Measurements from ENCODE around the gene ANKRD36C.
"Not testable (repeated sequence)": the region's sequence is repeated elsewhere in the genome, so short reads cannot be mapped to it uniquely, and the experiment has no call there.

DNA sequence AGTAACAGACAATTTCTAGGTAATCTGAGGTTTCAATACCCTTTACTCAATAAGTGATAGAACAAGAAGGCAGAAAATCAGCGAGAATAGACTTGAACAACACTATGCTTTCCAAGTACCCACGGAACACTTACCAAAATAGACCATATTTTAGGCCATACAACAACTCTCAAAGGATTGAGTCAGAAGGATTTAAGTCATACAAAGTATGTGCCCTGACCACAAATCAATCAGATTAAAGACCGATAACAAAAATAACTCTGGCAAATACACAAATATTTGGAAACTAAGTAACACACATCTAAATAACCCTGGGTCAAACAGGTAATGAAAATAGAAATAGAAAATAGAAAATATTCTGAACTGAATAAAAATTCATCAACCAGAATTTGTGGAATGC lies 129.5 kb downstream of the ANKRD36C start:
- TF ChIP-seq CTCF, POLR2A (IDR thresholded peaks at IDR 0.05): not testable (repeated sequence)

Data from right lobe of liver (tissue), 4 donors.